ENCODE data around the gene CDH18. TPM values are rescaled to one million over a fixed set of nuclear protein-coding genes. Genes with fewer than 3 reads are reported as not detected.

CDH18 gene
- total RNA-seq, 1 donor from 2014 or later: not detected

- intact Hi-C loops (cut with DNase I): no loop called here
- Histone ChIP-seq H3K27me3 (no peaks in the 10 kb centered on the region), H3K4me3 (no peak overlapping the region), H3K27ac (no peak overlapping the region), H3K4me1 (no peaks in the 10 kb centered on the region), H3K36me3 (no peaks in the 10 kb centered on the region), H3K9me3 (no peaks in the 10 kb centered on the region)
- ATAC-seq (no peak), DNase-seq (no peak)
- TF ChIP-seq CTCF (IDR thresholded peaks at IDR 0.05): no peak
These were observed 368.4 kb downstream of the CDH18 start for GRCh38 chr5:19619571-19619970.

GRCh38 chr5:19616701-19617215 is 371.2 kb downstream of the CDH18 start:
- Histone ChIP-seq H3K36me3 (no peaks in the 10 kb centered on the region), H3K9me3 (no peaks in the 10 kb centered on the region), H3K27me3 (no peaks in the 10 kb centered on the region), H3K4me1 (no peaks in the 10 kb centered on the region), H3K27ac (no peak overlapping the region), H3K4me3 (no peak overlapping the region)
- DNase-seq (no peak), ATAC-seq (no peak)
- no peak for TF ChIP-seq CTCF (IDR thresholded peaks at IDR 0.05)
- intact Hi-C loops (cut with DNase I): no loop called here

GRCh38 chr5:19615661-19616060 is 372.3 kb downstream of the CDH18 start:
- ATAC-seq (no peak), DNase-seq (no peak)

DNA sequence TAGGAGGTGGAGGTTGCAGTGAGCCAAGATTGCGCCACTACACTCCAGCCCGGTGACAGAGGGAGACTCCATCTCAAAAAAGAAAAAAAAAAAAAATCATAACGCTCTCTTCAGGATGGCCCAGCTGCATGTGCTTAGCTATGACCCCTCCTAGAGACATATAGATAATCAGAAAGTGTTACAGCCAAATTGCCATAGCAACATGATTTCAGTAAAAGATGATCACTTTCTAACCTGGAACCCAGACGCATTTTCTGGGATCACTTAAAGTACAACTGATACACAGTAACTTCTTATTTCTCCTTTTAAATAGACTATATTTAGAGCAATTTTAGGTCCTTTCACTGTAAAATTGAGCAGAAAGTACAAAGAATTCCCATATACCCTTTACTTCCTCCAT is 372.9 kb downstream of the CDH18 start:
- H3K27me3 ChIP-seq: no peaks in the 10 kb centered on the region
- H3K4me1 ChIP-seq: no peaks in the 10 kb centered on the region
- no peaks in the 10 kb centered on the region for H3K9me3 ChIP-seq
- H3K4me3 ChIP-seq: no peak overlapping the region
- no peak overlapping the region for H3K27ac ChIP-seq
- intact Hi-C loops (cut with DNase I): no loop called here
- no peak for ATAC-seq
- no peaks in the 10 kb centered on the region for H3K36me3 ChIP-seq
- DNase-seq: no peak
- TF ChIP-seq CTCF (IDR thresholded peaks at IDR 0.05): no peak

More at GRCh38 chr5:19615661-19616060, 372.3 kb downstream of the CDH18 start:
- no peaks in the 10 kb centered on the region for H3K9me3 ChIP-seq
- TF ChIP-seq CTCF (IDR thresholded peaks at IDR 0.05): no peak
- H3K4me3 ChIP-seq: no peak overlapping the region
- H3K27ac ChIP-seq: no peak overlapping the region
- H3K4me1 ChIP-seq: no peaks in the 10 kb centered on the region
- H3K27me3 ChIP-seq: no peaks in the 10 kb centered on the region
- no peaks in the 10 kb centered on the region for H3K36me3 ChIP-seq
- intact Hi-C loops (cut with DNase I): no loop called here

DNA sequence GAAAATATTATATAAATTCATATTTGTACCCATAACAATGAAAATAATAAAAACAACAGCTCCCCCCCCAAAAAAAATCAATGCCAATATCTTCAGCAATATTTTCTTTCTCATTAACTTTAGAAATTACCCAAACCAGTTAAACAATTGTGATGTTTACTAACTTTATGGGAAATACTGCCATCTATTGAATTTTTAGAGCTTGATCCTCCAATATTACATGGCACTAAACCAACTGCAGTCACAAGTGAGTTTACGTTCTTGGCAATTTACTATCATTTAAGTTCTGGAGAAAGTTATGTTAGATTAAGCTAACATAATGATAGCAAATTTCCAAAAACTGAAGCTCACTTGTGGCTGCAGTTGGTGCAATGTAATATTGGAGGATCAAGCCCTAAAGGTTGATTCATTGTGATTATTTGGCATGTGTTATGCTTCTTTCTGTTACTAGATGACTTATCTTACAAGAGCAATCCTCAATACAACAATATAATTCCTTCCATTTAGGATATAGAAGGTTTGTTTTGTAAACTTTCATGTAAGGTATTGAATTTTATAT is 379.5 kb downstream of the CDH18 start:
- H3K4me3 ChIP-seq: no peak overlapping the region
- H3K4me1 ChIP-seq: no peaks in the 10 kb centered on the region
- H3K27me3 ChIP-seq: no peaks in the 10 kb centered on the region
- H3K27ac ChIP-seq: no peak overlapping the region
- ATAC-seq (no peak), DNase-seq (no peak)
- no peaks in the 10 kb centered on the region for H3K36me3 ChIP-seq
- peak; percentile 15 for TF ChIP-seq CTCF (IDR thresholded peaks at IDR 0.05)
- H3K9me3 ChIP-seq: no peaks in the 10 kb centered on the region
- intact Hi-C loops (cut with DNase I): no loop called here
